ENCODE data around the gene STK38L. TPM values are rescaled to one million over a fixed set of nuclear protein-coding genes. Genes with fewer than 3 reads are reported as not detected.

STK38L gene
- polyA plus RNA-seq, 1 of the 3 experiments (the other 2 are of a cell fraction): 4.7 TPM

DNA sequence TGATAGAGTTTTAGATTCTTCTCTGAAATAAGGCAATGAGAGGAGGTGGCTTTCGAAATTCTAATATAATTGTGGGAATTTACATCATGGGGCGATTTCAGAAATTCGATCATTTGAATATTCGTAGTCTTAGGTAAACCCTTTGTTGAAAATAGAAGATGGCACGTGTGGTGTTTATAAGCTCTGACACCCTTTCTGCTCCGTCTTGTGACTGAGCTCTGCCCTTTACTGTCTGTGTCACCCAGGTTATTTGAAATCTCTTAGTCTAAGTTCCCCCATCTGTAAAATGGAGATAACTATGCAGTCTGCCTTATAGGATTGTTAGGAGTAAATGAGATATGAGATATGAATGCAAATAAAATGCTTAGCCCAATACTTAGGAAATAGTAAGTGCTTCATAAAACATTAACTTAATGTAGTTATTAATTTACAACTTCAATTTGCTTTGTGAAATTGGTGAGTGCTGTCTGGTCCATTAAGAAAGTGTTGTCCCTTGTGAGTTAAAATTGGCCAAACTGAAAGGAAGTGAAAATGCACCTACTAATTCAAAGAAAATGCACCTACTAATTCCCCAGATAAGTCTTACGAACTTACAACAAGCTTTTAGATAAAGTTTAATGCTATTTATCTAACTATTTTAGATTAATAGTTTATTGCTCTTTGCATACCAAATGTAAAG, 90.1 kb downstream of the STK38L start:
- ChIA-PET POLR2A (no interaction called here), CTCF (interaction anchor here (1.0 to 1.6 kb wide), 3 partner anchors 11 to 318 kb away, joined by 3 to 7 read pairs (median 4); no protein-coding TSS in a partner anchor)
- Histone ChIP-seq H3K27ac (ENCODE audit: low read depth in 2 of 2, low read length in 1 of 2) (no peak overlapping the region), H3K4me1 (ENCODE audit: control insufficient read depth in 1 of 2, insufficient read depth in 2 of 2, low read depth in 1 of 2, low read length in 1 of 2) (peaks cover 6 to 8% of the 10 kb centered on the region in 2 experiments; a peak in 3 of 4 replicates), H3K4me2 (peak overlapping the region; percentile 86), H3K9ac (peak overlapping the region; percentile 67; the same call in 1 of the 2 replicates), H3K27me3 (ENCODE audit: insufficient read depth) (no peaks in the 10 kb centered on the region), H3K9me2 (no peaks in the 10 kb centered on the region), H3F3A (replicated peaks; ENCODE audit: insufficient read depth) (peaks cover 17% of the 10 kb centered on the region), H3K79me2 (ENCODE audit: insufficient read depth) (peaks cover 44% of the 10 kb centered on the region), H3K9me3 (no peaks in the 10 kb centered on the region), H2AFZ (ENCODE audit: low read depth) (0 out of 2 replicates have a peak overlapping the region, but pooled peaks have one; percentile 81), H3K4me3 (ENCODE audit: low read depth in 2 of 2, low read length in 1 of 2) (peak overlapping the region; percentile 75 to 87), H3K36me3 (replicated peaks in 1 of 2; ENCODE audit: control insufficient read depth in 1 of 2, insufficient read depth in 2 of 2, low read length in 1 of 2) (no peaks in the 10 kb centered on the region), H4K20me1 (ENCODE audit: insufficient read depth) (no peaks in the 10 kb centered on the region)
- TF ChIP-seq EZH2phosphoT487 (IDR thresholded peaks at IDR 0.05; ENCODE audit: borderline replicate concordance, low read depth) (no peak), GABPA (IDR thresholded peaks at IDR 0.05; ENCODE audit: low read depth) (no peak), POLR2AphosphoS5 (IDR thresholded peaks at IDR 0.05; ENCODE audit: low read depth, low read length) (no peak)
- DNase-seq: no peak
- WGBS (ENCODE audit: low lambda C conversion rate): 67% methylated on average over 7 of the region's 7 CpGs

GRCh38 chr12:27334721-27335082, 90.6 kb downstream of the STK38L start:
- POLR2A ChIA-PET: no interaction called here
- H3K4me2 ChIP-seq: no peak overlapping the region
- peaks cover 17% of the 10 kb centered on the region for H3F3A ChIP-seq (replicated peaks; ENCODE audit: insufficient read depth)
- no peak overlapping the region for H3K9ac ChIP-seq
- no peaks in the 10 kb centered on the region for H4K20me1 ChIP-seq (ENCODE audit: insufficient read depth)
- 79% methylated on average over 6 of the region's 6 CpGs for WGBS (ENCODE audit: low lambda C conversion rate)
- peaks cover 49% of the 10 kb centered on the region for H3K79me2 ChIP-seq (ENCODE audit: insufficient read depth)
- CTCF ChIA-PET: interaction anchor here (1.0 kb wide), 1 partner anchor 10 kb away, joined by 3 read pairs; no protein-coding TSS in a partner anchor
- H3K36me3 ChIP-seq (replicated peaks in 1 of 2; ENCODE audit: control insufficient read depth in 1 of 2, insufficient read depth in 2 of 2, low read length in 1 of 2): no peaks in the 10 kb centered on the region
- no peak for TF ChIP-seq GABPA (IDR thresholded peaks at IDR 0.05; ENCODE audit: low read depth)
- TF ChIP-seq, protein P1, sequence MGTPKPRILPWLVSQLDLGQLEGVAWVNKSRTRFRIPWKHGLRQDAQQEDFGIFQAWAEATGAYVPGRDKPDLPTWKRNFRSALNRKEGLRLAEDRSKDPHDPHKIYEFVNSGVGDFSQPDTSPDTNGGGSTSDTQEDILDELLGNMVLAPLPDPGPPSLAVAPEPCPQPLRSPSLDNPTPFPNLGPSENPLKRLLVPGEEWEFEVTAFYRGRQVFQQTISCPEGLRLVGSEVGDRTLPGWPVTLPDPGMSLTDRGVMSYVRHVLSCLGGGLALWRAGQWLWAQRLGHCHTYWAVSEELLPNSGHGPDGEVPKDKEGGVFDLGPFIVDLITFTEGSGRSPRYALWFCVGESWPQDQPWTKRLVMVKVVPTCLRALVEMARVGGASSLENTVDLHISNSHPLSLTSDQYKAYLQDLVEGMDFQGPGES (IDR thresholded peaks at IDR 0.05; ENCODE audit: low read depth, low read length): no peak
- TF ChIP-seq MEF2A (IDR thresholded peaks at IDR 0.05; ENCODE audit: borderline replicate concordance, low read depth): no peak
- TF ChIP-seq TAF1 (IDR thresholded peaks at IDR 0.05; ENCODE audit: borderline replicate concordance, low read depth, low read length): no peak
- TF ChIP-seq SMC3 (IDR thresholded peaks at IDR 0.05; ENCODE audit: low read depth, low read length): no peak
- no peak for TF ChIP-seq ELF1 (IDR thresholded peaks at IDR 0.05)
- TF ChIP-seq SIN3A (IDR thresholded peaks at IDR 0.05; ENCODE audit: borderline replicate concordance, low read depth, low read length): no peak
- TF ChIP-seq TEAD4 (IDR thresholded peaks at IDR 0.05; ENCODE audit: borderline replicate concordance, insufficient read depth): no peak
- no peak for TF ChIP-seq CHD2 (IDR thresholded peaks at IDR 0.05; ENCODE audit: low read length, partially characterized antibody)
- TF ChIP-seq EZH2phosphoT487 (IDR thresholded peaks at IDR 0.05; ENCODE audit: borderline replicate concordance, low read depth): no peak
- no peak for TF ChIP-seq FOXJ3 (CRISPR knock-in tag; IDR thresholded peaks at IDR 0.05)
- TF ChIP-seq YY1 (IDR thresholded peaks at IDR 0.05; ENCODE audit: low read depth): no peak
- TF ChIP-seq RFX5 (IDR thresholded peaks at IDR 0.05; ENCODE audit: low read length): no peak
- no peak for TF ChIP-seq FOSL2 (IDR thresholded peaks at IDR 0.05; ENCODE audit: borderline replicate concordance, low read depth)
- no peak for TF ChIP-seq RCOR1 (IDR thresholded peaks at IDR 0.05; ENCODE audit: low read length)
- no peak for TF ChIP-seq NRF1 (IDR thresholded peaks at IDR 0.05; ENCODE audit: low read depth, low read length)
- TF ChIP-seq GATA2 (CRISPR knock-in tag; IDR thresholded peaks at IDR 0.05): no peak
- no peak overlapping the region for H2AFZ ChIP-seq (ENCODE audit: low read depth)
- no peaks in the 10 kb centered on the region for H3K9me3 ChIP-seq
- peaks cover 6 to 8% of the 10 kb centered on the region in 2 experiments; a peak in 3 of 4 replicates for H3K4me1 ChIP-seq (ENCODE audit: control insufficient read depth in 1 of 2, insufficient read depth in 2 of 2, low read depth in 1 of 2, low read length in 1 of 2)
- no peak for DNase-seq
- no peaks in the 10 kb centered on the region for H3K9me2 ChIP-seq
- no peaks in the 10 kb centered on the region for H3K27me3 ChIP-seq (ENCODE audit: insufficient read depth)
- no peak overlapping the region for H3K4me3 ChIP-seq (ENCODE audit: low read depth in 2 of 2, low read length in 1 of 2)
- no peak overlapping the region for H3K27ac ChIP-seq (ENCODE audit: low read depth in 2 of 2, low read length in 1 of 2)
